Activated CD8-positive, alpha-beta memory T cell treated with anti-CD3 and anti-CD28 coated beads for 48 hours (primary cell): ENCODE results near the gene MIX23.
A peak's percentile ranks its signal among the peaks of the same experiment; 100 is the strongest.

Experiments
- DNase-seq, 3 experiments: peaks; one replicate each; pipeline ENCODE4 v3.0.0-alpha.2; 2020; ENCODE audit warnings: low read depth in 2 of 3, low spot score in 2 of 3

Gene MIX23

DNA sequence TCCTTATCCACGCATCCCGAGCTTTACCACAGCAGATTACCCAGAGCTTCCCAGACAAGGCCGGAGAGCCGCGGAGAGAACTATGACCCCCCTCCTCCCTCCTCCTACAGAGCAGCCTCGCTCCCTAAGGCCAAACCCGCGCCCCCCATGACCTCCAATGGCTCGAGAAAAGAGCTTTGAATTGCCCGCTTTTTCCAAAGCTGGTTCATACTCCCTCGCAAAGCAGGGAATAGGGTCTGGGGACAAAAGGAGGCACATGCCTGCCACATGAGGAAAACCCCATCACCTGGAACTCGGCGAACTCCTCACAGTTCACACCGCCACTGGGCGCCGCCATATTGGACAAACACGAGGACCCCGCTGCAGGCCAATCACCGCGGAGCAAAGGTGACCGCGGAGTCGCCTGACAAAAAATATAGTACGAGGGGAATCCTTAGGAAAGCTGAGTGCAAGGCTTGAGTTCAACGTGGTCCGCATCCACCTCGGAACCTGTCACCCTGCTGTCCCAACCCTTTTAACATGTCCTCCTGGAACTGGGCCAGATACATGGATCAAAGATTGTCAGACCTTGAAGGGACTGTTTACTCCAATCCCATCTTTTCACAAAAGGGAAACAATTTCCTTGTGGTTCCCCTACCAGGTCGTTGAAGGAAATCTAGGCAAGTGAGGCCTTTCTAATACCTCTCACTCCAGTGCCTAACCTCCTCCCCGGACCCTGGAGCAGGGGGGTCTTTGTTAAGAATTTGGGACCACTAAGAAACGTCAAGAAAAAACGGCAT lies at the start of gene MIX23:
MIX23 (minus strand) TSS at position 344 of the 779 bp plus-strand sequence; CDS start at position 337, 7 bp downstream.
- DNase-seq = peak; percentile 66 to 69 (median 69)

DNA sequence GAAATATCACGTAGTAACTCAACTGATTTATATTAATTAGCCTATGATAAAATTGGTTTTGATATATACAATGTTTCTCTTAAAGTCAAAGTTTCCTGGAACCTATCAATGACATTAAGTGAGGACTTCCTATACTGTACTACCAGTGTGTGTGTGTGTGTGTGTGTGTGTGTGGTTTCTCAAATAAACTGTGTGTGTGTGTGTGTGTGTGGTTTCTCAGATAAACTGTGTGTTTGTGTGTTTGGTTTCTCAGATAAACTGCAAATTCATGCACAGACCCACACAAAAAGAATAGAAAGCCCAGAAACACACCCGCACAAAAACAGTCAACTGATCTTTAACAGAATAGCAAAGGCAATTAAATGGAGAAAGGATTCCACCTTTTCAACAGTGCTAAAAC lies 47.3 kb upstream of the MIX23 start:
- DNase-seq = no peak

DNA sequence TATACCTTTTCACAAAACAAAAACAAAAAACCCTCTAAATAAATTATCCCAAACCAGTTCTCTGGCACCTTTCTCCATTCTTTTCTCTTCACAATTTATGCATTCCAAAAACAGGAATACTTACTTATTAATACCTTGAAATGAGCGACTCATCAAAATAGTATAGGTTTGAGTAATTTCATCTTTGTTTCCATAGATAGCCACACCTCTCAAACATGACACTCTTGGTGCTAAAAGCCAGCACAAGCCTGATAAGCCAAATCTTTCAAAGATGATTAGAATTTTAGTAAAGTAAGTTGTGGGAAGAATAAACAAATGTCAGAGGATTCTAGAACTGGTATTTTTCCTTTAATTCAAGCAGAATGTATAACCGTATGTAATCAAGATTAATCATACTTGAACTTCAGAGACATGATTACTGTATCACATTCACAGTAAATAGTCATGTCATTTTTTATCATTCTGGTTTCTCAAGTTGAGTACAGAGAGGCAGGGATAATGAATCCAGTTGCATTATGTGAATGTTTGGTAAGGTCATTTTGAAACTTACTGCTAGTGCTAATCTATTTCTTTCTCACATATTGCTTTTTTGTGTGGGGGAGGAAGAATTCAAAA lies 44.9 kb upstream of the MIX23 start:
- no peak for DNase-seq

DNA sequence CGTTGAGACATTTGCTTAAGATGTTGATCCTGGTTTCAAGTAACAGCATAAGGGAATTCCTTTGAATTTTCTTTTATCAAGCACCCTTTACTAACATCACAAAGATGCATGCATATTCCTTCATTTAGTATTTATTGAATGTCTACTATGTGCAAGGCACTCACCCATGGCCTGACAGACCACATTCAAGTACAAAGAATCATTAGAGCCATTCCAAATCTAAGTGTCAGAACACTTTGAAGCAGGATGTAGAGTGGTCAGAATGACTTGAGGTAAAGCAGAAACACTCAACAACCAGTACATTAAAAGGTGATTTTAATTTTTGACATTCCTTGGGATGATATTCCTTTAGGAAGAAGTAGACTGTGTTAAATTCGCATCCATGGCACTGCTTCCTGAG lies 38.8 kb upstream of the MIX23 start:
- no peak for DNase-seq

DNA sequence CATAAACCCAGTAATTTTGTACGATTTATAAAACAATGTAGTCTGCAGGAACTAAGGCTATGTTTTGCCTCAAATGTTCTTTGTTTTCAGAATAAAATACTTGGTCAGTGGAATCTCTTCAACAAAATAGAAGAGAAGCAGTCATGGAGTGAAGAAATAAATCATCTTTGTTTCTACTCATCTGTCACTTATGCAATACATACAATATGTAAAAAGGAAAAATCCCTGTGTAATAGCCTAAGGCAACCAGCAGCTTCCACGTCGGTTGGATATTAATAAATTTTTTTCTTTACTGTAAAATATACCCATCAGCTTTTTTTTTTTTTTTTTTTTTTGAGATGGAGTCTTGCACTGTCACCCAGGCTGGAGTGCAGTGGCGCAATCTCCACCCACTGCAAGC lies 38.1 kb upstream of the MIX23 start:
- DNase-seq = no peak

DNA sequence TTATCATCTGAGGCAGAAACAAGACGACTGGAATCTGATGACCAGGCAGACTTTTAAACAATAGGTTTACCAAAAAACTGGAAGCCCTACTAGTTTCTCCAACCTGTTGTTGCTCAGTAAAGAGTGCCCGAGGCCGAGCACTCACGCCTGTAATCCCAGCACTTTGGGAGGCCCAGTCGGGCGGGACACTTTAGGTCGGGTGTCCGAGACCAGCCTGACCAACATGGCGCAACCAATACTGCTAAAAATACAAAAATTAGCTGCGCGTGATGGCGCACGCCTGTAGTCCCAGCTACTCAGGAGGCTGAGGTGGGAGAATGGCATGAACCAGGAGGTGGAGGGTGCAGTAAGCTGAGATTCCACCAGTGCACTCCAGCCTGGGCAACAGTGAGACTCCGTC lies 33.9 kb upstream of the MIX23 start:
- DNase-seq = no peak

DNA sequence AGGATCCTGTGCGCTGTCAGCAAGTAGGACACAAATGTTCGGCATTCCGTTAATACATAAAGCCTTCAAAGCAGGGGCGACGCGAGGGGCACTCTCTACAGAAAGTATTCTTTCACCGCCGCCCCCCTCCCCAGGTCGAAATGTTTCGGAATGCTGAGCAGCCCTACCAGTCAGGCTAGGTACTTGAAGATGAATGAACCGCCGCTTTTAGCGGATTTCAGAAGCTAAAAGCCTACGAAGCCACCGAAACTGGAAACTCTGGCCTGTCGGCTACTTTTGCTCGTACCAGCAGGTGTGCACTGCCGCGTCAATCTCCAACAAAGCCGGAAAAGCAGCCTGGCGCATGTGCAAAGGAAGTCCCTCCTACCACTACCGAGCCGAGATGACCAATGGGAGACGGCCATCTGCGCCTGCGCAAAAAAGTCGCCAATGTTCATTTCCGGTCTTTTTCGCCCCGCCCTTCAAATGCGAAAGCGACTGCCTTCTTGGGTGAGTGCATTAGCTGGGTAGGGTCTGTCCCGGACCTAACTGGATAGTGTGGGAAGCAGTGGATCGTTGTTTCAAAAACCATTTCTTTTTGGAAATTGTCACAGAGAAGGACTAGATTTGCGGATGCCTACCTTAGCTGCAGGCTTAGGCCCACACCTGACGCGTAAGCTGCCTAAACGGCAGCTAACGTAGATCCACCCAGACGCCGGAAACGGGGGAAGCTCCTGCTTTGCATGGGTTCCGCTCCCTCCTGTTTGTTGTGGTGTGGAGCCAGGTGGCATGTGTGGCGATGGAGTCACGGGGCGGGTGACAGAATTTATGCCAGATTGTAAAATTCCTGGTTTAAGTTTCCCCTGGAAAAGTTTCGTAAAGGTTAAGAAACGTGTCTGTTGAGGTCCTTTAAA lies 33.0 kb upstream of the MIX23 start, which contains the start of gene WDR5B:
WDR5B (minus strand) TSS at position 301 of the 893 bp plus-strand sequence. CDS start 534 bp downstream, outside the sequence.
- DNase-seq = peak; percentile 95 to 99 (median 97)

DNA sequence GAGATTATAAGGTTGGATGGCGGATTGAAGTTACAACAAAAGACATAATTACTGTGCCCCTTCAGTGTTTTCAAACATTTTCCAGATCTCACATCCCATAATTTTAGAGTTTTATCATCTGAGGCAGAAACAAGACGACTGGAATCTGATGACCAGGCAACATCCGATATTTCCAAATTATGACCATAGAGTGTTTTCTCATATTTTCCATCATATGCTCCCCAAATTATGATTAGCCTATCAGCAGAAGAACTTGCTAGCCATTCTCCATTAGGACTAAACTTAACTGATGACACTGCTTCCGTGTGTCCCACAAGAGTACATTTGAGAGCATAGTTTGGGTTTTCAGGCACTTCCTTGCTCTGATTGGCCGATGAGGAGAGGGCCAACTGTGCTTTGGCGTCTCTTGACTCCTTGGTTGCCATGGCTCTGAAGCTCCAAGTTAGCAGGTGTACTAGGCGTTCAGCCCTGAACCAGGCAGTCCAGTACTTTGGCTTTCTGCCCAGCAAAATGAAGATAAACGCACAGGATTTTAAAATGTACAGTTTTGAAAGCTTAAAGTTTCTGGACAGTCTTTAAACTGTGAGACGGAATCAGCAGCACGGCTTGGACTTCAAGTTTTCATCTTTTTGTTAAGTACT lies 32.2 kb upstream of the MIX23 start:
- DNase-seq = peak in 1 of 3 experiments; percentile 17

DNA sequence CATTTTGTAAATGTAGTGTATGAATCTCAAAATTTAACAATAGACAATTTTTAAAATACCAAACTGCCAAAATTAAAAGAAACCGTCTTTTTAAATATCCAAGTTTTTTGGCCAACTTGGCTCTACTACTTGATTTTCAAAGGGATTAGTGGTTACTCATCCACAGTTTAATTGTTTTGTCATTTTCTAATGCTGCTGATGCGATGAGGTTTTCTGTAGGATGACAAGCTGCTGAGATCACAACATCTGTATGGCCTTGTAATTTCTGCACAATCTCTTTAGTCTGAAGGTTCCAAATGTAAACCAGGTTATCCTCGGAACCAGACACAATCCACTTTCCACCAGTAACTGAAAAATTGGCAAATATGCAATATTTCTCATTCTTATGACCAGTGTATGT lies 31.4 kb upstream of the MIX23 start:
- DNase-seq = no peak

DNA sequence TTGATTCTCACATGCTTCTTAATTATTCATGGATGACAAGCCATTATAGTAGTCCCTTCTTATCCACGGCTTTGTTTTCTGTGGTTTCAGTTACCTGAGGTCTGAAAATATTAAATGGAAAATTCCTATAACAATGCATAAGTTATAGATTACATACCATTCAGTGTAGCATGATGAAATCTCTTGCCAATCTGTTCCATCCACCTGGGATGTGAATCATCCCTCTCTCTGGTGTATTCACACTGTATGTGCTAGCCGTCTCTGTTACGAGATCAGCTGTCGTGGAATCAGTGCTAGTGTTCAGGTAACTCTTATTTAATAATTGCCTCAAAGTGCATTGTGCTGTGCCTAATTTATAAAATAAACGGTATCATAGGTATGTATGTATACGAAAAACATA lies 27.6 kb upstream of the MIX23 start:
- DNase-seq = no peak

DNA sequence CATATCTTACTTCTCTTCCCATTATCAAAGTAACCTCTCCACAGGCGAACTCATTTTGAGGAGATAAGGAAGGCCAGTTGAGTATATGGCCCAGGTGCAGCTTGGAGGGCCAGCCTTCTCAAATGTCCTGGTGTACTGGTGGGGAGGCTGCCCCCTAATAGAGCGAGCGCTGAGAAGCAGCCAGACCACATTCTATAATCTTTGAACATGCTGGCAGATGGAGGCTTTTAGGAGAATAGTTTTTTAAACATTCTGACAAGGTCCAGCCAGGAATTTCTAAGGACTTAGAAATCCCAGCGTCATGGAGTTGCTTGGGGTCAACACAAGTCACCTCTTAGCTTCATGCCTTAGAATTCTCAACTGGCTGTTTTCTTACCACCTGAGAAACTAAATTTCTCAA lies 27.1 kb upstream of the MIX23 start:
- no peak for DNase-seq

DNA sequence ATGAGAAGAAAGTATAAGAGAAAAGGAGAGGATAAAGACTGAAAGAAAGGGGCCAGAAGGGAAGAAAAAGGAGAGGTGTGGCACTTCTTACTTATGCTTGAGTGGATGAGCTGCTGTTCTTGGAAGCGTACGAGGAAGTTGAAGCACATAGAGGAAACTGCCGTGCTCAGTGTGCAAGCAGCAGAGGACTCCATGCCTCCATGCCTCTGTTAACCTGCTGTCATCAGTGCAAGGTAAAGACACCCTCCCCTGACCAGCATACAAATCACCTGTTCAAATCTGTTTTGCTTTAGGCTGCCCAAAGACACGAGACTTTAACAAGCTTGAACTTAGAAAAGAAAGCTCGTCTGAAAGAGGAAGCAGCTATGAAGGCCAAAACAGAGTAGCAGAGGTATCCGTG lies 26.4 kb upstream of the MIX23 start:
- no peak for DNase-seq

DNA sequence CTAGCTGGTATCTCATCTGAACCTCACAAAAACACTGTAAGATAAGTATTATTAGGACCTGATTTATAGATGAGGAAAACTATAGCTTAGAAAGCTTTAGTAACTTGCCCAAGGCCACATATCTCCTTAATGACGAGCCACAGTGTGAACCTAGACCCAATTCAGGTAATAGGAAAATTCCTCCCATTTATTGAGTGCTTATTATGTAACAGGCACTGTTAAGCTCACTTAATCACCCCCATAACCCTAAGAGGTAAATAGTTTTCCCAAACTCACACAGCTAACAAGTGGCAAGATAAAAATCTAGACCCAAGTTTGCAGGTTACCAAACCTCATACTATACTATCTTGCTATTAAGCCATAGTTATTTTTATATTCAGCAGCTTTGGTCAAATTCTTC lies 24.9 kb upstream of the MIX23 start:
- DNase-seq = no peak

DNA sequence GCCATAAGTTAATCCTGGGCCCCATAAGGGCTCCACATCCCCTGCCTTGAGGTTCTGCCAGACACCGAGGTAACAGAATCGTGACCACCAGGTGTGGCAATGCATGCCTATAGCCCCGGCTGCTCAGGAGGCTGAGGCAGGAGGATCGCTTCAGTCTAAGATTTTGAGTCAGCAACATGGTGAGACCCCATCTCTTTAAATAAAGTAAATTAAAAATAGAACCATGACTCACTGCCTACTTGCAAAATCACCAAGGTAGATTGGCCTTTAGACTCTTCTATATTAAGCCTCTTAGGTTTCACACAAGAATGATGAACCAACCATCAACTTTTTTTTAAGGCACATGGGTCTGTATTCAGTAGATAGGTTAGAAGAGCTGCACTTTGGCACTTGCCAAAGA lies 23.2 kb upstream of the MIX23 start:
- DNase-seq = no peak

DNA sequence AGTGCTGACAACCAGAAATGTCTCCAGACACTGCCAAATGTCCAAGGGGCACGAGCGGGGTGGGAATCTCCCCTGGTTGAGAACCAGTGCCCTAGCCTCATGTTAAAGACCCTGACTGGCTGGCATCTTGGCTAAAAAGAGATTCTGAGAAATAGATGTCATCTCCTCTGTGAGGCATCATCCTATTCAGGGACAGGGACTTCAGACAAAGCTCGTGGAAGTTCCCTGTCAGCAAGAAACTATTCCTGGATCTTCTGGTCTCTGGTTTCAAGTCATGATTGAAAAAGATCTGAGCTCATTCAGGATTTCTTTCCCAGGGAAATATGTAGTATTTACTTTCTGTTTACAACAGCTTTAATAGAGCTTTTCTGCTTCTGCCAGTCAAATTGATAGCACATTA lies 22.0 kb upstream of the MIX23 start:
- DNase-seq = no peak

DNA sequence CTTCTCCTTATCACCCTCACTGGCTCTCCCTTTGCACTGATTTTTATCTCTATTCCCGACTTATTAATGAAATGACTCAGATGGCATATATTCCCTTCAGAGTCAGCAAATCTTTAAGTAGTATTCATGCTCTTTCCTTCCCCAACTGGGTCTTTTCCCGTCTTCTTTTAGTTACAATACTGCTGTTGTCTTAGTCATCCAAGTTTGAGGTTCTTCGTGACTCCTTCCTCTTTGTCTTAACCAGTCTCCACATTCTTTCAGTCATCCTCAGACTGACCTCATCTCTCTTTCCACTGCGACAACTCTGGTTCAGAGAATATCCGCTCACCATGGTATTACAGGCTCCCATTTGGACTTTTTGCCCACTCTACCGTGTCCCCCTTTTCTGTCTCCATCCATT lies 20.5 kb upstream of the MIX23 start:
- DNase-seq = no peak

DNA sequence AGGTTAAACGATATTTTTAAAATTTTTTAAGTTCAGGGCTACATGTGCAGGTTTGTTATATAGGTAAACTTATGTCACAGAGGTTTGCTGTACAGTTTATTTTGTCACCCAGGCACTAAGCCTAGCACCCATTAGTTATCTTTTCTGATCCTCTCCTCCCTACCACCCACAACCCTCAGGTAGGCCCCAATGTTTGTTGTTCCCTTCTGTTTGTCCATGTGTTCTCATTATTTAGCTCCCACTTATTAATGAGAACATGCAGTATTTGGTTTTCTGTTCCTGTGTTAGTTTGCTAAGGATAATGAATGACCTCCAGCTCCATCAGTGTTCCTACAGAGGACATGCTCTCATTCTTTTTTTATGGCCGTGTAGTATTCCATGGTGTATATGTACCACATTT lies 15.9 kb upstream of the MIX23 start:
- DNase-seq = no peak

DNA sequence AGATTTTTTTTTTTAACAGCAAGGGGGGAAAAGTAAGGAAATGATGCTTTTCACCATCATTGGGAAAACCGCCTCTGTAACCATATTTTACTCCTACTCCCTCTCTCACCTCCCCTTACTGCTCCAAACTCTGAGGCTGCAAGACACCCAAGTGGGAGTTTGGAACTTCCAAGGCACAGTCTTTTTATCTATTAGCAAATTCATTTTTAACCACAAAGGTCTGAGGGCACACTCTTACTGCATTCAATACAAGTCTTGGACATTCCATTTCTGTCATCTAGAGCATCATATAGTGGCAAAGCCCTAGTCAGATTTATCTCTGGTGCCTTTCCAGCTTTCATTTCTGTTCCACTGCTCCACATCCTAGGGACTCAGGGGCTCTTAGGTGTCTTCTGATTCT lies 14.2 kb upstream of the MIX23 start:
- DNase-seq = no peak

DNA sequence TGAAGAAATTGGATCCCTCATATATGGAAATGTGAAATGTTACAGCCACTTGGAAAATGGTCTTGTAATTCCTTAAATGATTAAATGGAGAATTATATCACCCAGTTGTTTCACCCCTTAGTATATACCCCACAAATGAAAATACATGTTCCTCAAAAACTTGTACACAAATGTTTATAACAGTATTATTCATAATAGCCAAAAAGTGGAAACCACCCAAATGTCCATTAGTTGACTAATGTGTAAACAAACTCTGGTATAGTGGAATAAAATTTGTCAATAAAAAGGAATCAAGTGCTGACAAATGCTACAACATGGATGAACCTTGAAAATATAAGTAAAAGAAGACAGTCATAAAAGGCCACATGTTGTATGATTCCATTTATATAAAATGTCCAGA lies 13.5 kb upstream of the MIX23 start:
- DNase-seq = no peak

DNA sequence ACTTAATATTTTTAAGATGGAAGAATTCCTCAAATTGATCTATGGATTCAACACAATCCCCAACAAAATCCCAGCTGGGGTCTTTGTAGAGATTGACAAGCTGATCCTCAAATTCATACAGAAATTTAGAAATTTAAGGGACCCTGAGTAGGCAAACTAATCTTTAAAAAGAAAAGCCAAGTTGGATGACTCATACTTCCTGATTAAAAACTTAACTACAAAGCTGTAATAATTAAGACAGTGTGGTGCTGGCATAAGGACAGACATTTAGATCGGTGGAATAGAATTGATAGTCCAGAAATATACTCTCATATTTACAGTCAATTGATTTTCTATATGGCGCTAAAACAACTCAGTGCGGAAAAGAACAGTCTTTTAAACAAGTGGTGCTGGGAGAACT lies 12.6 kb upstream of the MIX23 start:
- DNase-seq = no peak

DNA sequence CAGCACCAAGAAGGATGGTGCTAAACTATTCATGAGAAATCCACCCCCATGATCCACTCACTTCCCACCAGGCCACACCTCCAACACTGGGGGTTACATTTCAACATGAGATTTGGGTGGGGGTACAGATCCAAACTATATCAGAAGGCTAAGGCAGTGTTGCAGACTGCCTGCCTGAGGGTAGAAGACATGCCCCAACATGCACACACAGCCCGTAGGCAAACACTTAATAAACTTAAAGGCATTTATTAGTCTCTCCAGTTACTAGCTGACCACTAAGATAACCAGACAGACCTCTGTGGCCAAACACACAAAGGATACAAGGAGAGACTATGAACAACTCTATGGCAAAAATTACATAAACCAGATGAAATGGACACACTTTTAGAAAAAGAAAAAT lies 11.1 kb upstream of the MIX23 start:
- DNase-seq = no peak
